Dedifferentiated amniotic fluid mesenchymal stem cell (primary cell): Measurements from ENCODE around the gene LZTR1.
"Not testable (repeated sequence)": the region's sequence is repeated elsewhere in the genome, so short reads cannot be mapped to it uniquely, and the experiment has no call there.

Experiments
- DNase-seq: peaks from one replicate; pipeline ENCODE4 v3.0.0-alpha.2; 2016; ENCODE audit errors: extremely low spot score

Gene LZTR1

GRCh38 chr22:21033895-21034294 lies 51.8 kb downstream of the LZTR1 start:
- DNase-seq, result no peak

DNA sequence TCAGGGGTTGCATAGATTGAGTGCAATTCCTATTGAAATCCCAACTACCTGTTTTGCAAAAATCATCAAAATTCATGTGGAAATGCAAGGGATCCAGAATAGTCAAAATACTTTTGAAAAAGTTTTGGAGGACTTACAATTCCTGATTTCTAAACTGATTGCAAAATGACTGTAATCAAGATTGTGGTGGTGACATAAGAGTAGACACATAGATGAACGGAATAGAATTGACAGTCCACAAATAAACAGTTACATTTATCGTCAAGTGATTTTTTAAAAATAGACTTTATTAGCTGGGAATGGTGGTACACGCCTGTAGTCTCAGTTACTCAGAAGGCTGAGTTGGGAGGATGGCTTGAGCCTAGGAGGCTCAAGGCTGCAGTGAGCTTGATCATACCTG lies 52.9 kb downstream of the LZTR1 start:
- DNase-seq, result no peak

GRCh38 chr22:21038405-21038804 lies 56.3 kb downstream of the LZTR1 start:
- peak; percentile 38 for DNase-seq

DNA sequence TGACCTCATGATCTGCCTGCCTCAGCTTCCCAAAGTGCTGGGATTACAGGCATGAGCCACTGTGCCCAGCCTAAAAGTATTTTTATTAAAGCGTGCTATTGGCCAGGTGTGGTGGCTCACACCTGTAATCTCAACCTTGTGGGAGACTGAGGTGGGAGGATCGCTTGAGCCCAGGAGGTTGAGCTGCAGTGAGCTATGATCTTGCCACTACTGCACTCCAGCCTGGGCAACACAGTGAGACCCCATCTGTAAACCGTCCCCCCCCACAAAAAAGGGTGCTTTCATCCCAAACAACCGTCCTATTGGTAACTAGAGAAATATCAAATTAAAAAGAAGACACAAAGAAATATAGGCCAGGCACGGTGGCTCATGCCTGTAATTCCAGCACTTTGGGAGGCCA lies 57.1 kb downstream of the LZTR1 start:
- not testable (repeated sequence) for DNase-seq

GRCh38 chr22:21041937-21042336 lies 59.8 kb downstream of the LZTR1 start:
- DNase-seq, result no peak

DNA sequence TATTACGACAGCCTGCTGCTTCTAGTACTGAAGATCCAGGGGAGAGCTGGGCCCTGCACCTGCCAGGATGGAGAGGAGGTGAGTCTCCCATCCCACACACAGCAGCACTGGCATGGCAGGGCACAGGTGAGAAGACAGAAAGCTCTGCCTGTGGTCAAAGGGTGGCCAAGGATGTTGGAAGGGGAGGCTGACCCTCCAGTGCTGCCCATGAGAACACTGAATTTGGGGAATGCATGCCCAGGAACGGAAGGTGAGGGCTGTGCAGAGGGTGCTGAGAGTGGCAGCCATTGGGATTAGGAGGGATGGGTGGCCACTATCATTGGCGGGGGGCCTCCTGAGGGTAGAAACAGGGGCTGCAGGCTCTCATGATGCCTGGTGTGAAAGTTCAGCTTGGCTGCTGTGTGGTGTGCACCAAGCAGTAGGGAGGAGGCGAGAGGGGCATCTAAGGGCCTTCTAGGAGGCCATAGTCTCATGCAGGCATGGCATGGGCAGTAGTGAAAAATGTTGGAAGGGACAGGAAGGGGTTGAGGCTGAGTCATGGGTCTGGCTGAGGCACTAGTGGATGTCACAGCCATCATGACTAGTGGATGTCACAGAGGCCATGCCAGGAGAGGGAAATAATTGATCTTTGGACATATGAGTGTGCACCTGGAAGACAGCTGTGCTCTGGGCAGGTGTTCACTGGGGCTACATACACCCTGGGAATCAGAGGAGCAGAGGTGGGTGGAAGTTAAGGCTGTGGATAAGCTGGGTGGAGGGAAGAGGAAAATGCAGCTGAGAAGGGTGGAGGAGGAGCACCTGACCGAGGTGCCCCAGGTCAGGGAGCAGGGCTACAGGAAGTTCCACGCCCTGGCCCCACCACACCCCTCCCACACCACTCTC lies 61.1 kb downstream of the LZTR1 start:
- DNase-seq, result no peak

- no peak for DNase-seq
Measured at GRCh38 chr22:21043860-21044535, 61.9 kb downstream of the LZTR1 start.

GRCh38 chr22:21044931-21045584 lies 63.0 kb downstream of the LZTR1 start:
- no peak for DNase-seq

DNA sequence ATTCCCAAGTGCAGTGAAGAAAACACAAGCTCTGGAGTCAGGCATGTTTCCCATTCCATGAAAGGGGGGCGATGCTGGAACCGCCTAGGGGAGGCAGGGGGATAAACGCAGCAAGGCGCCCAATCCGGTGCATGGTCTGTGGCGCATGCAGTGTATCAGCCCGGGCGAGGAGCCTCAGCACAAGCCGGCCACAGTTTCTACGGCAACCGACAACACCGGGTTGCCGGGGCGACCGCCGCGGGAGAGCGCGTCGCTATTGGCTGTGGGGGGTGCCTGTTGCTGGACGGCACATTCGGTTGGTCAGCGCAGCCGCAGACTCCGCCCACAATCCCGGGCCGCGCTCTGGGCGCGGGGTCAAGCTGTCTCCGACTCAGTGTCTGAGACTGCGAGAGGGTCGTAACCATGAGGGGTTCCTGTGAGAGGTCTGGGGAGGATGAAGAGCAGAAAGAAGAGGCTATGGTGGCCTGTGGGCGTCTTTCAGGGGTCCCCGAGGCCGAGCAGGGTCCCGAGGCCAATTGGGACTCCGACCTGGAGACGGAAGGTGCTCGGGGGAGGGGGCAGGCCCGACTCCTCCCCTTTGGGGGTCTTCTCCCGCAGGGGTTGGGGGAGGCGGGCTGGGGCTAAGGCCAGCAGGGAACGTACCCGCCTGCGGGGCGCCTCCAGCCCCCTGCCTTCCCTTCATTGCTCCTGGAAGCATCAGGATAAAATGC lies 63.6 kb downstream of the LZTR1 start, which contains the start of gene LRRC74B:
Gene LRRC74B (plus strand): TSS at position 362 of the 710 bp plus-strand sequence. CDS start 41 bp downstream, at position 403.
- DNase-seq, result peak; percentile 74

DNA sequence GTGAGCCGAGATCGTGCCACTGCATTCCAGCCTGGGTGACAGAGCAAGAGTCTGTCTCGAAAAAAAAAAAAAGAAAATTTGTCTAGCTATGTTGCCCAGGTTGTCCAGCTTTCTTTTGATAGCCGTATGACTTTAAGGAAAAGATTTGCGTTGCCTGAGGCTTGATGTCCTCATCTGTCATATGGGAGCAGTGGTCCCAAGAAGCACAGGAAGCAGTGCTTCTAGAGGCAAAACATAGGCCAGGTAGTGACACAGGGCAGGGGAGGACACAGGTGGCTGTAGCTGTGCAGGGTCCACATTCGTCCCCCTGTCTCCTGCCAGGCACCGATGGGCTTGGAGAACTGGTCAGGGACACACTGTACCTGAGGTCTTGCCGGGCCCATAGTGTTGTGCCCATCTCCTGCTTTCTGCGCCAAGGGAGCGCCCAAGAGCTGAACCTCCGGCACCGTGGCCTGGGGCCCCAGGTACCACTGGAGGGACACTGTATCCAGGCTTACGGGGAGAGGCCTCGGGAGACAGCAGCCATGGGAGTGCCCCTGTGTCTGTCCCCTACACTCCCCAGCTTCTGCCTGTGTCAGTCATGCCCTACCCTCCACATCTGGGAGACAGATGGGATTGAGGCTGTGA lies 65.1 kb downstream of the LZTR1 start:
- DNase-seq, result no peak

DNA sequence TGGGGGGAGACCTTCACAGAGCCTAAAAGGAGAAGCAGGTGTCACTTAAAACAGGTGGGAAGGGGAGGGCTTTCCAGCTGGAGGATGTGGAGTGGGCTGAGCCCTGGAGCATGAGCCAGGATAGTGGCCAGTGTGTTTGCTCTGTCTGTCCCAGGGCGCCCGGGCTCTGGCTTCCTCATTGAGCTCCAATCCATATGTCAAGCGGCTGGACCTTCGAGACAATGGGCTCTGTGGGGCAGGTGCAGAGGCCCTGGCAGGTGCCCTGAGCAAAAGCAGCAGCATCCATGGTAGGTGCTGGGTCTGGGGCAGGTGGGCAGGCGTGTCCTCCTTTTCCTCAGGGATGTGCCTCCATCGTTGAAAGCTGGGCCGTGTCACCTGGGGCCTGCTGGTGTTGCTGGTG lies 65.6 kb downstream of the LZTR1 start:
- no peak for DNase-seq

- not testable (repeated sequence) for DNase-seq
Measured at GRCh38 chr22:21048448-21048847, 66.4 kb downstream of the LZTR1 start.
